Occipital lobe (tissue), 2 donors: ENCODE results near the gene MALAT1. TPM values are rescaled to one million over a fixed set of nuclear protein-coding genes. Genes with fewer than 3 reads are reported as not detected.
"Not testable (repeated sequence)": the region's sequence is repeated elsewhere in the genome, so short reads cannot be mapped to it uniquely, and the experiment has no call there.

Experiments used
- DNase-seq: peaks from one replicate; lab custom pipeline; 2025; lab: John Stamatoyannopoulos, UW
- total RNA-seq: library from RNA; depleted of rRNA; stranded (reverse); fragments of >200 nt; gene quantifications from one replicate; pipeline ENCODE4 v1.2.3, GENCODE V29; 2014

The MALAT1 gene
- total RNA-seq, 1 donor from 2014 or later: 11,800 TPM

- DNase-seq: peak; percentile 35
Observed at GRCh38 chr11:65498042-65498726, 661 bp upstream of the MALAT1 start.

GRCh38 chr11:65498727-65498976, 193 bp upstream of the MALAT1 start:
- DNase-seq: no peak

- DNase-seq: no peak
Observed at GRCh38 chr11:65499713-65500386, 1.0 kb downstream of the MALAT1 start.

- DNase-seq: no peak
Observed at GRCh38 chr11:65500387-65501185, 1.7 kb downstream of the MALAT1 start.

- no peak for DNase-seq
Observed at GRCh38 chr11:65501186-65501471, 2.3 kb downstream of the MALAT1 start.

GRCh38 chr11:65501472-65502273, 2.8 kb downstream of the MALAT1 start:
- no peak for DNase-seq

GRCh38 chr11:65502274-65502554, 3.4 kb downstream of the MALAT1 start:
- DNase-seq: no peak

- no peak for DNase-seq
Observed at GRCh38 chr11:65502555-65503367, 3.9 kb downstream of the MALAT1 start.

- DNase-seq: no peak
Observed at GRCh38 chr11:65503368-65503948, 4.6 kb downstream of the MALAT1 start.

- DNase-seq: no peak
Observed at GRCh38 chr11:65503949-65504673, 5.3 kb downstream of the MALAT1 start.

- DNase-seq: no peak
Observed at GRCh38 chr11:65504674-65505465, 6.0 kb downstream of the MALAT1 start.

- no peak for DNase-seq
Observed at GRCh38 chr11:65505466-65506289, 6.8 kb downstream of the MALAT1 start.

- no peak for DNase-seq
Observed at GRCh38 chr11:65506290-65506771, 7.5 kb downstream of the MALAT1 start.

GRCh38 chr11:65506772-65507505, 8.1 kb downstream of the MALAT1 start:
- DNase-seq: no peak

- not testable (repeated sequence) for DNase-seq
Observed at GRCh38 chr11:65512311-65512710, 13.5 kb downstream of the MALAT1 start.

- no peak for DNase-seq
Observed at GRCh38 chr11:65516135-65516968, 17.5 kb downstream of the MALAT1 start.
